ENCODE data around the gene LAMA2. TPM values are rescaled to one million over a fixed set of nuclear protein-coding genes. Genes with fewer than 3 reads are reported as not detected.

The LAMA2 gene
- polyA plus RNA-seq, 4 donors, result 30.8 to 46.0 (median 32.6) TPM

- DNase-seq (ENCODE audit: low read depth in 4 of 4, low spot score in 3 of 4), result no peak
These were observed 459.9 kb downstream of the LAMA2 start for GRCh38 chr6:129342796-129343195.

- DNase-seq (ENCODE audit: low read depth in 4 of 4, low spot score in 3 of 4), result no peak
These were observed 461.4 kb downstream of the LAMA2 start for GRCh38 chr6:129344379-129344778.

GRCh38 chr6:129345890-129346289, 463.0 kb downstream of the LAMA2 start:
- no peak for DNase-seq (ENCODE audit: low read depth in 4 of 4, low spot score in 3 of 4)

- no peak for DNase-seq (ENCODE audit: low read depth in 4 of 4, low spot score in 3 of 4)
These were observed 464.0 kb downstream of the LAMA2 start for GRCh38 chr6:129346964-129347363.

GRCh38 chr6:129350278-129350677, 467.3 kb downstream of the LAMA2 start:
- peak in 2 of 4 donors; percentile 5 to 36 for DNase-seq (ENCODE audit: low read depth in 4 of 4, low spot score in 3 of 4)

GRCh38 chr6:129351807-129352206, 468.9 kb downstream of the LAMA2 start:
- DNase-seq (ENCODE audit: low read depth in 4 of 4, low spot score in 3 of 4), result no peak

GRCh38 chr6:129353067-129353466, 470.1 kb downstream of the LAMA2 start:
- peak in 2 of 4 donors; percentile 4 for DNase-seq (ENCODE audit: low read depth in 4 of 4, low spot score in 3 of 4)

- DNase-seq (ENCODE audit: low read depth in 4 of 4, low spot score in 3 of 4), result no peak
These were observed 473.2 kb downstream of the LAMA2 start for GRCh38 chr6:129356129-129356528.

- DNase-seq (ENCODE audit: low read depth in 4 of 4, low spot score in 3 of 4), result no peak
These were observed 477.1 kb downstream of the LAMA2 start for GRCh38 chr6:129359811-129360681.

- DNase-seq (ENCODE audit: low read depth in 4 of 4, low spot score in 3 of 4), result no peak
These were observed 477.7 kb downstream of the LAMA2 start for GRCh38 chr6:129360682-129360955.

- DNase-seq (ENCODE audit: low read depth in 4 of 4, low spot score in 3 of 4), result no peak
These were observed 481.1 kb downstream of the LAMA2 start for GRCh38 chr6:129364037-129364436.

GRCh38 chr6:129364767-129365166, 481.8 kb downstream of the LAMA2 start:
- DNase-seq (ENCODE audit: low read depth in 4 of 4, low spot score in 3 of 4), result no peak

- DNase-seq (ENCODE audit: low read depth in 4 of 4, low spot score in 3 of 4), result no peak
These were observed 485.1 kb downstream of the LAMA2 start for GRCh38 chr6:129368076-129368475.

- no peak for DNase-seq (ENCODE audit: low read depth in 4 of 4, low spot score in 3 of 4)
These were observed 486.0 kb downstream of the LAMA2 start for GRCh38 chr6:129368970-129369369.

GRCh38 chr6:129369737-129370136, 486.8 kb downstream of the LAMA2 start:
- no peak for DNase-seq (ENCODE audit: low read depth in 4 of 4, low spot score in 3 of 4)

GRCh38 chr6:129370268-129370916, 487.5 kb downstream of the LAMA2 start:
- DNase-seq (ENCODE audit: low read depth in 4 of 4, low spot score in 3 of 4), result peak; percentile 19 to 29 (median 26)

GRCh38 chr6:129381885-129382284, 498.9 kb downstream of the LAMA2 start:
- no peak for DNase-seq (ENCODE audit: low read depth in 4 of 4, low spot score in 3 of 4)

GRCh38 chr6:129382916-129383315, 500.0 kb downstream of the LAMA2 start:
- DNase-seq (ENCODE audit: low read depth in 4 of 4, low spot score in 3 of 4), result no peak

- DNase-seq (ENCODE audit: low read depth in 4 of 4, low spot score in 3 of 4), result no peak
These were observed 502.2 kb downstream of the LAMA2 start for GRCh38 chr6:129385117-129385516.

GRCh38 chr6:129390900-129391299, 508.0 kb downstream of the LAMA2 start:
- no peak for DNase-seq (ENCODE audit: low read depth in 4 of 4, low spot score in 3 of 4)

- DNase-seq (ENCODE audit: low read depth in 4 of 4, low spot score in 3 of 4), result no peak
These were observed 510.7 kb downstream of the LAMA2 start for GRCh38 chr6:129393654-129394053.

GRCh38 chr6:129398764-129399163, 515.8 kb downstream of the LAMA2 start:
- DNase-seq (ENCODE audit: low read depth in 4 of 4, low spot score in 3 of 4), result no peak
